ENCODE results near the gene REN.

GRCh38 chr1:204178487-204179281 lies 12.5 kb upstream of the REN start:
- TF ChIP-seq RFX5 (IDR thresholded peaks at IDR 0.05; ENCODE audit: borderline replicate concordance, low read depth, low read length) (no peak), SP2 (IDR thresholded peaks at IDR 0.05; ENCODE audit: low read length) (no peak), CTCF (IDR thresholded peaks at IDR 0.05; ENCODE audit: control extremely low read depth in 1 of 3, insufficient read depth in 1 of 3, low read depth in 1 of 3, low read length in 3 of 3) (no peak)
